NCI-H2171 treated with DMSO at 0.1 percent for 48 hours (cell line): ENCODE results near the gene LEMD2.

Source experiments
- DNase-seq: peaks from one replicate; lab custom pipeline; 2025; lab: John Stamatoyannopoulos, UW

LEMD2 gene

DNA sequence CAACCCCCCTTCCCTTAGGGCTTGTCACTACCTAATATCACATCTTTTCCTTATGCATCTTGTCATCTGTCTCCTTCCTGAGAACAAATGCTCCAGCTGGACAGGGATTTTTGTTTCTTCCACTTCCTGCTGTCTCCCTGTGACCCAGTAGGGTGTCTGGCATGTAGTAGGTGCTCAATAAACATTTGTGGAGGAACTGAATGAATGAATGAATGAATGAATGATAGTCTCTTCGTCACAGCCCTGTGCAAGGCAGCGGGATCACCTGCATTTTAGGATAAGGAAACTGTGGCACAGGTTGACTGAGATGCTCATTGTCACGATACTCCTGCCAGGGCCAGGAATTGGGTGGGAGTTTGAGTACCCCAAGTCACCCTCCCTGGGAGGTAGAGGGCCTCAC, 14.2 kb downstream of the LEMD2 start:
- no peak for DNase-seq

DNA sequence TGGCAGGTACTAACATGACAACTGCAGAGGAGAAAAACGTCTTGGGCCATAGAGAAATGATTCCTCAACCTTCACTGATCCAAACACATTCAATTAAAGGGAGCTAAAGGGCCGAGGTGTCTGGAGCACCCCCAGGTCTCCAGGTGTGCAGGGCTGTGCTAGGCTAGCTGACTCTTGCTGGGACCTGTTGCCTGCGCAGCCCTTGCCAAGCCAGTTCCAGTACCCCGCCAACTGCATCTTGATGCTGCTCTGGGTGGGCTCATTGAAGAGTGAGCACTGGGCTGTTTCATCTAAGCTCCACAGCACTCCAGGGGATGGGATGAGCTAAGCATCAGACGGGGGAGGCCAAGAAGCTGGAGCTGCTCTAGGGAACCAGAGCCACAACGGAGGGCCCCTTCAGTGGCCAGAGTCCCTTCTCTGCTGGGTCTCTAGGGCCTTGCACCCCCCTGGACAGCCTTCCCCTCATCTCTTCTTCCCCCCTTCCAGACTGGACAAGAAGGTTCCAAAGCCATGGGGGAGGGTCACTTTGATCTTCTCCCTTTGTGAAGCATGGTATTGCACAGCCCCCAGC, 15.9 kb downstream of the LEMD2 start:
- no peak for DNase-seq

DNA sequence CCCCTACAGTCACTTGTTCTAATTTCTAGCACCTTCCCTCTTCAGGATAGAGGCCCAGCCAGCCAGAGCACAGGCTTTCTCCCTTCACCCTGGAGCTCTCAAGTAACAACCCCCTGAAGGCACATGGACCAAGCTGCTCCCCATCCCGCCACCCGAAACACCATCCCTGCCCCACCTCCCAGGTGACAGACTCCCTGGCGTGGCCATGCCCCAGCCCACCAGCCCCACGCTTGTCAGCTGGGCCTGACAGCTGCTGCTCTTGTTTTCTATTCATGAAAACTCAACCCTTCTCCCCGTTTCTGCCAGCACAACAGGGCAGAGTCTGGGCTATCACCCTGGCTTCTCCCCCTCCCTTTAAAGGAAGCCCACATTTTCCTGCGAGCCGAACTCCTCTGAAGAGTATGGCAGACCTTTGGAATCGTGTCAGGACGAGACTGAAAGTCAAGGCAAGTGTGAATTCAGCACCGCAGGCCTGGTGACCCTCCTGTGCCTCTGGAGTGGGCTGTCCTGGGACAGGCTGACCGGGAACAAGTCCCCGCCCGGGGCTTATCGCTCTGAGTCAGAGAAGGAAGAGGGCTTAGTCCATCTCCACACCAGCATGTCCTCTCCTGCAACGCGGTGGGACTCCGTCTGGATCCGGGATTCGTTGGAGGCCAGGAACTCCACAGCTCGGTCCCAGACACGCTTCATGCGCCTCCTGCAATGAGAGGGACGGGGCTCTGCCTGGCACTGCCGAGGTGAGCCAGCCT, 16.7 kb downstream of the LEMD2 start:
- DNase-seq = peak; percentile 83

DNA sequence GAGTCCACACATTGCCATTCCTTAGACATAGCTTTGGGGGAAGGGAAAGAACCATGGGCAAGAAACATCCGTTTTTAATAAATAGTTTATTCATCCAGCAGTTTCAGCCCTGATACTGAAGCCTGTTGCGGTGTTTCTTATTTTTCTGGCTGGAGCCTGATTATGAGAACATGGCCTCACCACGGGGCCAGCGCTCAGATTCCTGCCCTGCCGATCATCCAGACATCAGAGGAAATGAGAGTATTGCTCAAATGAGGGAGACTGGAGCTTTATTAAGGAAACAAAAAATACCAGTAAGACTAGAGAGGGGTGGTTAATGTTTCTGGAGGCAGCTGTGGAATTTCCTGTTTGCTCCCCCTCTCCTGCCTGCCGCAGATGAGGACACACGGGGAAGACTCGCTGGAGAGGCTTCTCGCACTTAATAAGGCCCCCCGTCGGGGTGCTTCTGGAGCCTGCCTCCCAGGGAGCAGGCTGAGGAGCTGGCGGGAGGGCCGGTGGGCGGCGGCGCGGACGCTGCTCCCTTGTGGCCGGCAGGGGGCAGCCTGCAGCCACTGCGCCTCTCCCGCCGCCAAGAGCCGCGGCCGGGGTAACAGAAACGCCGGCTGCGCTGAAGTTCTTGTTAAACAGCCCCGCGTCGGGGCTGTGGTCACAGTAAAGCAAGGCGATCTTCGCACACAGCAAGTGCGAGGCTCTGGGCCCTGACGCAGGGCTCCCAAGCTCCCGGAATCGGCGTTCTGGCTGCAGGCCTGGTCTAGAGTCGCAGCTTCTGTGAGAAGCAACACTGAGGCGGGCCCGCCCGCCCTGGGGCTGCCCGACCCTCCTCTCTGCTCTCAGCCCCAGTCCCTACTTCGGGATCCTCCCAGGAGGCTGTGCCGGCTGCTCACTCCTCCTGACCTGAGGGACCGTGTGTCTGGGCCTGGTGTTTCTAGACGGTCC, 17.5 kb downstream of the LEMD2 start:
- peak; percentile 88 for DNase-seq

DNA sequence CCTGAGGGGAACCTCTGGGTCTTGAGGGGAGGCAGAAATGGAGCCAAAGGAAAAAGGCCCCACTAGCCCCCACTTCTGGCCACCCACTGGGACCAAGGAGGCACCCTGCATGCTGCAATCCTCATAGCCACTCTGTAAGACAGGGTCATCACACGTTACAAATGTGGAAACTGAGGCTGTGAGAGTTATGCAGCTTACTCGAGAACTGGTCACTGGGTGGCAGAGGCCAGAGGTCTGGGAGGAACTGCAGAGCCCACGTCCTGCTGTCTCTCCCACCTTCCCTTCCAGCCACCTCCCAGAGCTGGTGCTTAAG, 18.1 kb downstream of the LEMD2 start:
- DNase-seq = no peak

DNA sequence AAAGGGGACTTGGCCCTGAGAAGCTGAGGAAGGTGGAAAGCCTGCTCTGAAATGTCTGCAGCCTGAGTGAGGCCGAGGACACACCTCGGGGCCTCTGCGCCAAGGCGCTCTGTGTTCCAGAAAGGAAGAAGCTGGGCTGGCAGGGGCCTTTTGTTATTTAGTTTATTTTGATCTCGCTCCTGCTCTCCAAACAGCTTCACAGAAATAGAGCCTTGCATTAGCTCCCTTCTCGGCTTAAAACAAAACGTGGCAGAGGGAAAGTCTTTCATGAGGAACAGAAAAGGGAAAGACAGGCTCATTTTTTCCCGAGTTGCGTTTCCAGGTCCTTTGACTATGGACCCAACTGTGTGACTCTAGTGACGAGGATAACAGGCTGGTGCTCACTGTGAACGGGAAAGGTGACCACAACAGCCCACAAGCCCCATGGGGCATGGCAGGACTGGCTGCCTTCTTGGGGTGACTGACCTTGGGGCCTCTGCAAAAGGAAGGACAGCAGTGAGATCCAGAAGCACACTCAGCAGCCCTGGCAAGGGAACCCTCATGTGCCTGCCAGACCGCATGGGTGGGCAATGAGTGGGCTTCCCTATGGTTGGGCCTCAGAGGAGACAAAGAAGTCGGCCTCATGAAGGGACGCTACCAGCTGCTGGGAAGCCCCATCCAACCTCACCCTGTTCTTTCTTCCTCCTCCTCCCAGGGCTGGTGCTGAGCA, 18.7 kb downstream of the LEMD2 start:
- DNase-seq = peak; percentile 19

DNA sequence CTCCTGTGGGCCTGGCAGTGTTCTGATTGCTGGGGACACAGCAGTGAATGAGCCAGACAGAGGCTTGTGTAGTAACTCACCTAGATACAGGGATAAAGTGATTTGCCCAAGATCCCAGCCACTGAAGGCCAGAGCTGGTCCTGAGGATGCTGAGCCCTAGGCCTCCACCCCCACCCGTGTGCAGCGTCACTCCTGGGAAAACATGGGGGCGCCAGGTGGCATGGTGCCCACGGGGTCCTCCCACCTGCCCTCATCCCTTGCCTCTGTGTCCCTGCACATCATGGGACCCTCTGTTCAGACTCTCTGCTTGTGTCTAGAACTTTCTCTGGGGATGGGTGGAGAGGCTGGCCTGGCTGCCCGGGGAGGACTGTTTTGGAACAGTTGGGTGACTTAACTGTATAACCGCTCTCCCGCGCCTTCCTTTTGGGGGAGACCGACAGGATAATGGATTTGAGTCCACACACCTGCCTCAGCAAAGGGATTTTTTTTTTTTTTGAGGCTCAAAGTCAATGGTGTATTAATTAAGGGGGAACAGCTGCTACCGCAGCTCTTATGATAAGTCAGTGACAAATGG, 19.6 kb downstream of the LEMD2 start:
- DNase-seq = peak; percentile 79

DNA sequence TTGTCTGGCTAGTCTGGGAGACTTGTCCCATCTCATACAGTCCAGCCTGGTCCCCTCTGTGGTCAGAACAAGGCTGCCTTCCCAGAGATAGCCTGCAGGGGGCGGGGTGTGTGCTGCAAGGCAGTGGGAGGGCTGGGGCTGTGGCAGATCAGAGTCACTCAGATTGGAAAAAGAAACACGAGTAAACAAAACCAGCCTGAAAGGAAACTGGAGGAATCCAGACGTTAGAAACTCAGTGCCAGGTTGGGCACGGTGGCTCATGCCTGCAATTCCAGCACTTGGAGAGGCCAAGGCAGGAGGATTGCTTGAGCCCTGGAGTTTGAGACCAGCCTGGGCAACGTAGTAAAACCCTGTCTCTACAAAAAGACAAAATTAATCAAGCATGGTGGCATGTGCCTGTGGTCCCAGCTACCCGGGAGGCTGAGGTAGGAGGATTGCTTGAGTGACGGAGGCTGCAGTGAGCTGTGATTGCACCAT, 20.2 kb downstream of the LEMD2 start:
- peak; percentile 58 for DNase-seq

DNA sequence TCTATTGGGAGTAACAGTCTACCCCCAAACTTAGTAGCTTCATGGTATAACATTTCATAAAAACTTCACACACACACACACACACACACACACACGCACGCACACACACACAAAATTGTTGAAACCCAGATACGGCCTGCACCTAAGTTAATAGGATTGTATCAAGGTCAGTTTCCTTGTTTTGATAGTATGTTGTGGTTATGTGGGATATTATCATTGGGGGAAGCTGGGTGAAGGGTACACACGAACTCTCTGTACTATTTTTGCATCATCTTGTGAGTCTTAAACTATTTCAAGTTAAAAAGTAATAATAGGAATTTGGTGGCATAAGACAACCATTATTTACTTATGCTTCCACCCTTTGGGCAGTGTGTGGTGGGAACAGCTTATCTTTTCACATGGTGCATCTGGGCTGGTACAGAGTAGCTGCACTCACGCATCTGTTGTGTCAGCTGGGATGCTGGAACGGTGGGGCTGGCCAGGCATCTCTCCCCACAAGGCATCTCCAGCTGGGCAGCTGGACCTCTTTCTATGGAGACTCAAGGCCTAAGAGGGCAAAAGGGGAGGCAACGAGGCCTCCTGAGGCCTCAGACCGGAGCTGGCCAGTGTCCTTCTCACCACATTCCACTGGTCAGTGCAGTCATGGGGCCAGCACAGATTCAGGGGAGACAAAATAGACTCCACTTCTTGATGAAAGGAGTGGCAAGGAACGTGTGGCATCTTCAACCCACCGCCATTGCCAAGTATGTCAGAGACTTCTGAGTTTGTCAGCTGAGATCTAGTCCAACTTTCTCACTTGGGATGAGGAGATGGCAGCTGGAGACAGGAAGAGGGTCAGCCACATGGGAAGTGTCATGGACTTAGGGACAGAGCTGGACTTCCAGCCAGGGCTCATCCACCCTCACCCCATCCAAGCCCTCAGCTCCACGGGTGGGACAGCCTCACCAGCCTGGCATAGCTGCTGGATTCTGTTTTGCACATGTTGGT, 21.7 kb downstream of the LEMD2 start:
- no peak for DNase-seq

DNA sequence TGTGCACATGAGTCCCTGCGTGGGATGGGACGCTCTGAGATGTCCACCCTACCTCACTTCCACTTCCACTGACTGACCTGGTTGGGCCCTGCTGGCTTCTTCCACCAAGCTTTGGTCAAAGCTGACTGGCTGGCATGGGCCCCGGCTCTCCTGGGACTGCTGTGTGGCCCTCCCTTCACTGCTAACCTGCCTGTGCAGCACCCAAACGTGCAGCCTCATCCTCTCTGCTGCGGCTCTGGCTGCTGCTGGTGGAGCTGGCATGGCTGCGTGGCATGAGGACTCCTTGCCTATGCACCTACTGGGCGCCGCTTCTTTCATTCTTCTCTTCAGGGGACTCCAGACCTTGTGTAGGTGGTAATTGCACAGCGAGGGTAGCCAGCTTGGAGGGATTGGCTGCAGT, 23.6 kb downstream of the LEMD2 start:
- no peak for DNase-seq

DNA sequence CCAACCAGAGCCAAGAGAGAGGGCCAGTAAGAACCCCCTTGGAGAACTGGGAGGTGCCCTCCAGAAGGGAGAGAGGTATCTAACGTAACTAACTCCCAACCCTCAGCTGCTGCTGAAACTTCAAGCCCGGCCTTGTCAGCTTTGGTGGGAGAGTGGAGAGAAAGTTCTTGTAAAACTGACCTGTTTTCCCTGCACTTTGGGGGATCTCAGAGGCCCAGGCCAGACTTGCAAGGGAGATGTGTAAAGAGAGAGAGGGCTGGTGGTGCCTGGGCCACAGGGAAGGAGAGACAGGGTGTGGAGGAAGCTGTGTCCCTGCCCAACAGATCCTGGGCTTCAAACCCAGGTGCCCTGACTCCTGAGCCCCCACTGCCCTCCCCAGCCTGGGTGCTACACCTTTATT, 24.9 kb downstream of the LEMD2 start:
- no peak for DNase-seq

DNA sequence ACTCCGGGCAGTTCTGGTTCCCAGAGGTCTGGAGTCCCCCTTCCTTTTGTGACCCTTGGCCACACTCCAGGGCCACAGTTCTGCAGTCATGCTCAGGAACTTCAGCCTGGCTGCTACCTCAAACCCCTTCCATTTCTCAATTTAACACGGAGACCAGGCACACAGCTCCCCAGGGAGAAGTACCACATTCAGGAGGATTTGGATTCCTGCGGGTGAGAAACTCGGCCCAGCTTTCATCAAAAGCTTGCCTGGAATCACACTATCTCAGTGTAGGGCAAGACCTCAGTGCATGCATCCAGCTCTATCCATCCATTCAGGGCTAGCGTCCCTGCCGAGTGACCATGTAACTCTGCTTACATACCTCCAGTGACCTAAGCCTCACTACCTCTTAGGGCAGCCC, 25.4 kb downstream of the LEMD2 start:
- no peak for DNase-seq

DNA sequence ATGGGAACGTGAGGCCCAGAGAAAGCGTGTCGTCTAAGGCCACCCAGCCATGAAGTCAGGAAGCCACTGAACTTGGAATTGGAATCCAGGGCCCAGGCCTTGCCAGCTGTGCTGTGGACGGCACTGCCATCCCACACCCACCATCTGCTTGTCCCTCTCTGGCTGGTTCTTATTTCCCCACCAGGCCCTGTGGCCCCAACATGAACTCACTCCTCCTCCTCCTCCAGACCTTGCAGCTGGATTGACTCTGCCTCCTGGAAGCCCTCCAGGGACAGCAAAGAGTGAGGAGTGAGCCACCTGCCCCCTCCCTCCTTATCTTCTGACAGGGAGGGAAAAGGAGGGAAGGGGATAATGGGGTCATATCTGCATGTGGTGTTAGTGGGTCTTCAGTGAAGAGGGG, 26.2 kb downstream of the LEMD2 start:
- no peak for DNase-seq

DNA sequence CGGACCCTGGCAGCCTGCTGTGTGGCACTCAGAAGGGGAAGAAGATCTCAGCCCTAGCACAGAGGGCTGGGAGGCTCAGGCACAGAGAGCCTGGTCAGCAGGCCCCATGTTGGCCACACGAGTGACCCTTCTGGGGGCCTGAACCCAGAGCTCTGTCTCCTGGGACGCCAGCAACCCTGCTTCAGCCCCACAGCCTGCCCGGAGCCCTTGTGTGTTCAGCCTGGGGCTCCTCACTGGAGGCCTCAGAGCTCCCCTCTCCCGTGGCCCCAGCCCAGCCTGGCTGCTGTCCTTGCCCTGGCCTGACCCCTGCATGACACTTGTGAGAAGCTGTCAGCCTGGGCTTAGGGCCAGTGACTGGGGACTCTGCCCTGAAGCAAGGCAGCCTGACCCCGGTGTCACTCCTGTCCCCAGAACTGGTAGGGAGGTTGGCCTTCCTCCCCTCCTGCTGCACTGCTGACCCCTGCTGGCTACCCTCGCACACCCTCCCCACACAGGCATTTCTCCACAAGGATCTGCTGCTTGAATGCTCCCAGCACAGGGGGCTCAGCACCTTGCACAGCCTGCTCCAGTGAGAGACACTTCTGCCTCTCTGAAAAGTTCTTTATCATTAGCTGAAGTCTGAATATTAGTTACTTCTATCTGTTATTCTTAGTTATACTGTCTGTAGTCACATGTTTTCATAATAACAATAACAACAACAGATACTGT, 26.9 kb downstream of the LEMD2 start:
- DNase-seq = peak; percentile 53

DNA sequence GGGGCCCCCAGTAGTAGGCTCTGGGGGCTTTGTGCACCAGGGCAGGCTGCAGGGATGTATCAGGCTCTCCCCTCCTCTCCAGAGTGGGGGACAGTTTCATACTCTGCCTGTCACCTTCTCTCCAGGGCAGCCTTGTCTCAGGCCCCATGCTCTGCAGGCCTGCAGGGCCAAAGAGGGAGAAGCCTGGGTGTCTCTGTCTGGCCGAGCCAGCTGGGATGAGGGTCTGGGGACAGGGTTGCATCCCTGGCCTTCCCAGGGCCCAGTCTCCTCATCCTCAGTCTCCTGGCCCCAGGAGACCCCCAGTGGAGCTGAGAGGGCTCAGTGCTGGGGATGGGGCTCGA, 27.4 kb downstream of the LEMD2 start:
- no peak for DNase-seq

DNA sequence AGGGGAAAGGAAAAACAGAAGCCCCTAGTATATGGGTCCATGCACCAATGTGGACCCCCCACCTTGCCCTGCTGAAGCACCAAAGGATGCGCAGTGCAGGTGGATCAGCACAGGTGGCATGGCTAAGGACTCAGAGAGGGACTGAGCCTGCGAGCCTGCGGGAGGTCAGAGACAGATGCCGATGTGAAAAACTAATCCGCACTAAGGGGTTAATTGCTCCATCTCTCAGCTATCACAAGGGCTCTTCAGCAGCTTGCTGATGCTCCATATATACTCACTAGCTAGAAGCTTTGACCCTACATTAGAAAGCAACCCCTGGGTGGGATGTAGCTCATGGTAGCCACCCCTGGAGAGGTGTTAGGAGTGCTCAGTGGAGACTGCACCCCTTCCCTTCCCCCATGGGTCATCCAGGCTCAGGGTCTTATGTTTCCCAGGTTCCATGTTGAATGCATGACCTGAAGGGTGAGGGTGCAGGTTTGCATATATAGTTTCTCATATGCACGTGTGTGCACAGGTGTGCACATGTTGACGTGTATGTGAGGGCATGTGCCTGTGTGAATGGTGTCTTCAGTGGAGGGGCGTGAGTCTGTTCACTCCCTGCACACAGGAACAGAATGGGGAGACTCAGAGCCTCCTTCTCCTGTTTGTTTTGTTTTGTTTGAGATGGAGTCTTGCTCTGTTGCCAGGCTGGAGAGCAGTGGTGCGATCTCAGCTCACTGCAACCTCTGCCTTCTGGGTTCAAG, 28.9 kb downstream of the LEMD2 start:
- DNase-seq = peak; percentile 64

DNA sequence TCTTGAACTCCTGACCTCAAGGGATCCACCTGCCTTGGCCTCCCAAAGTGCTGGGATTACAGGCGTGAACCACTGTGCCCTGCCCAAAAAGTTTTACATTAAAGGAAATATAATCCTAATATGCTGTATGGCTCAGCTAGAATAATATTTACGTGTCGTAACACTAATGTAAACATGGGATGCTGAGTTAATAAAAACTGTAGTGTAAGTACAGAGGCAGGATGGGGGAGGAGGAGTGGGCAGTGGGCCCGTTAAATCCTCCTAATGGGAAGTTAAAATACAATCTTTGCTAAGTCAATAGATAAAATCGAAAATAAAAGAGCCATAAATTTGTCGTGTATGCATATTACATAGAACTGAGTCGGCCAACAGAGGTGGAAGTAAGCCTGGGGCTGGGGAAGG, 30.1 kb downstream of the LEMD2 start:
- no peak for DNase-seq

DNA sequence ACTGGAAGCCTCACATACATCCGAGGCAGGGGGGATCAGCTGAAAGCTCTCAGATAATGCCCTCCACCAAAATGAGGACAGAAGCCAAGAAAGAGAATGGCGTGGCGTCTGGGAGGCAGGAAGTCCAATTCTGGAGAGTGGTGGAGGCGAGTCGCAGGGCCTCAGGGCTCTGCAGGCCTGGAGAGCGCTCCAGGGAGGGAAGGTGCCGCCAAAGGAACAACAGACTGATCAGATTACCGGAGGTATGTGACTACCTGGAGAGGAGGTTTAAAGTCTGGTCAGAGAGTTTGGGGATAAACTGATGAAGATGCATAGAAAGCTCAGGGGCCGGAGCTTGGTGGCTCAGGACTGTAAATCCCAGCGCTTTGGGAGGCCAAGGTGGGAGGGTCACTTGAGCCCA, 31.0 kb downstream of the LEMD2 start:
- DNase-seq = no peak

DNA sequence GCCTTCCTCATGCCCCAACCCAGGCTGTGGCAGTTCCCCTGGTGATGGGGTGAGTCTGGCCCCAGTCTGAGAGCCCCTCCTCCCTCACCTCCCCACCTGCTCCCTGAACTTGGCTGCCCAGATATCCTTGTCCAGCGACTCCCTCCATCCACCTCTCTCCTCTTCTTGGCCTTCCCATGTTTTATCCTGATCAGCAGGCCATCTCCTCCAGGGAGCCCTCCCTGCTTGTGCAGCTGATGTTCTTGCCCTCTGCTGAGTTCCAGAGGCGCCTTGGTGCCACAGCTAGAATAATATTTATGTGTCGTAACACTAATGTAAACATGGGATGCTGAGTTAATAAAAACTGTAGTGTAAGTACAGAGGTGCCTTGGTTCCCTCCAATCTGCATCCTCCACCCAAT, 31.8 kb downstream of the LEMD2 start:
- DNase-seq = no peak
